Central memory CD8-positive, alpha-beta T cell (primary cell): ENCODE results near the gene DCLK2.
A peak's percentile ranks its signal among the peaks of the same experiment; 100 is the strongest.

Experiments
- ATAC-seq: fragments of 150-1000 bp; cut with Tn5 transposase; replicated peaks from 2 replicates; pipeline ENCODE4 v1.10.0; 2022; ENCODE audit warnings: mild to moderate bottlenecking, moderate FRiP score, moderate number of reproducible peaks; ENCODE audit not compliant: poor library complexity, severe bottlenecking; ENCODE audit errors: extremely low read depth
- DNase-seq, 2 donors: peaks; one replicate each; pipeline ENCODE4 v3.0.0; 2021; ENCODE audit warnings: low spot score in 2 of 2
- H3K27ac Mint-ChIP-seq: one replicate; pipeline ENCODE4 v1.8.0; 2022; ENCODE audit warnings: low read depth, mild to moderate bottlenecking, moderate library complexity, mixed read lengths
- H3K27me3 Mint-ChIP-seq: one replicate; pipeline ENCODE4 v1.8.0; 2022; ENCODE audit warnings: mixed read lengths
- H3K36me3 Mint-ChIP-seq: one replicate; pipeline ENCODE4 v1.8.0; 2022; ENCODE audit warnings: mild to moderate bottlenecking, moderate library complexity, mixed read lengths; ENCODE audit not compliant: insufficient read depth
- H3K4me1 Mint-ChIP-seq: one replicate; pipeline ENCODE4 v1.8.0; 2022; ENCODE audit warnings: mixed read lengths
- H3K4me3 Mint-ChIP-seq: one replicate; pipeline ENCODE4 v1.8.0; 2022; ENCODE audit warnings: mild to moderate bottlenecking, moderate library complexity, mixed read lengths
- H3K9me3 Mint-ChIP-seq: one replicate; pipeline ENCODE4 v1.8.0; 2022; ENCODE audit warnings: mixed read lengths

DCLK2 gene

GRCh38 chr4:150072906-150073714, 5.1 kb upstream of the DCLK2 start:
- H3K36me3 Mint-ChIP-seq, result no peaks in the 10 kb centered on the region
- H3K27ac Mint-ChIP-seq, result no peak overlapping the region
- no peak overlapping the region for H3K4me3 Mint-ChIP-seq
- no peak for DNase-seq
- no peak for ATAC-seq
- peaks cover 24% of the 10 kb centered on the region for H3K27me3 Mint-ChIP-seq
- no peaks in the 10 kb centered on the region for H3K4me1 Mint-ChIP-seq
- H3K9me3 Mint-ChIP-seq, result peaks cover 5% of the 10 kb centered on the region

- ATAC-seq, result no peak
- no peak overlapping the region for H3K4me3 Mint-ChIP-seq
Observed at GRCh38 chr4:150074064-150074463, 4.2 kb upstream of the DCLK2 start.

GRCh38 chr4:150078579-150079080, 385 bp downstream of the DCLK2 start:
- DNase-seq, result no peak
- ATAC-seq, result no peak
- H3K4me3 Mint-ChIP-seq, result peak overlapping the region; percentile 59

More at GRCh38 chr4:150074064-150074463, 4.2 kb upstream of the DCLK2 start:
- Mint-ChIP-seq H3K4me1 (no peaks in the 10 kb centered on the region), H3K27ac (no peak overlapping the region), H3K9me3 (peaks cover 5% of the 10 kb centered on the region), H3K27me3 (peaks cover 18% of the 10 kb centered on the region), H3K36me3 (no peaks in the 10 kb centered on the region)
- DNase-seq, result no peak

GRCh38 chr4:150079081-150079581, 886 bp downstream of the DCLK2 start:
- no peak for ATAC-seq

More at GRCh38 chr4:150078579-150079080, 385 bp downstream of the DCLK2 start:
- H3K27me3 Mint-ChIP-seq, result peaks cover 44% of the 10 kb centered on the region
- peaks cover 5% of the 10 kb centered on the region for H3K9me3 Mint-ChIP-seq
- no peaks in the 10 kb centered on the region for H3K4me1 Mint-ChIP-seq
- no peak overlapping the region for H3K27ac Mint-ChIP-seq
- H3K36me3 Mint-ChIP-seq, result peaks cover 2% of the 10 kb centered on the region

GRCh38 chr4:150080337-150080736, 2.1 kb downstream of the DCLK2 start:
- Mint-ChIP-seq H3K4me3 (no peak overlapping the region), H3K27me3 (peaks cover 44% of the 10 kb centered on the region), H3K36me3 (peaks cover 2% of the 10 kb centered on the region), H3K9me3 (no peaks in the 10 kb centered on the region), H3K27ac (no peak overlapping the region), H3K4me1 (no peaks in the 10 kb centered on the region)
- no peak for ATAC-seq
- no peak for DNase-seq

More at GRCh38 chr4:150079081-150079581, 886 bp downstream of the DCLK2 start:
- Mint-ChIP-seq H3K36me3 (peaks cover 2% of the 10 kb centered on the region), H3K27ac (no peak overlapping the region), H3K4me3 (peak overlapping the region; percentile 59), H3K4me1 (no peaks in the 10 kb centered on the region), H3K27me3 (peaks cover 44% of the 10 kb centered on the region), H3K9me3 (peaks cover 5% of the 10 kb centered on the region)
- no peak for DNase-seq

DNA sequence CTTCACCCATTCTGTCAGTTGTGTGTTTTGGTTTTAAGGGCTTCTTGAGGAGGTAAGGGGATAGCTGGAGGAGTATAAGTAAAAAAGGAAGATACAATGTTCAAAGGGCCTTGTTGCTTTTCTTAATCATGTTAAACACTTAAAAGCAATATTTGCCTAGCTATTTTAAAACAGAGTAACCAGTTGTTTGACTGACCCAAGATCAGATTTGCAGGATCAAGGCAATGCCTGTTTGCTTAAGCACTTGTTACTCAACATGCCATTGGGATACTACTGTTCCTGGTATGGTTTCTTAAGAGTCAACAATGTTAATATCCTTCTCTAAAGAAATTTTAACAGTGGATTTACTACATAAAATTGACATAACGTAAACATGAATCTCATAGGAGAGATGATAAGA, 2.6 kb downstream of the DCLK2 start:
- H3K9me3 Mint-ChIP-seq, result no peaks in the 10 kb centered on the region
- peaks cover 44% of the 10 kb centered on the region for H3K27me3 Mint-ChIP-seq
- ATAC-seq, result no peak
- no peak overlapping the region for H3K4me3 Mint-ChIP-seq
- no peak for DNase-seq
- no peaks in the 10 kb centered on the region for H3K4me1 Mint-ChIP-seq
- peaks cover 2% of the 10 kb centered on the region for H3K36me3 Mint-ChIP-seq
- H3K27ac Mint-ChIP-seq, result no peak overlapping the region

GRCh38 chr4:150082241-150082640, 4.0 kb downstream of the DCLK2 start:
- DNase-seq, result no peak
- ATAC-seq, result no peak
- Mint-ChIP-seq H3K27me3 (peaks cover 36% of the 10 kb centered on the region), H3K4me1 (no peaks in the 10 kb centered on the region), H3K27ac (no peak overlapping the region), H3K36me3 (peaks cover 2% of the 10 kb centered on the region), H3K4me3 (no peak overlapping the region), H3K9me3 (no peaks in the 10 kb centered on the region)

- no peak overlapping the region for H3K27ac Mint-ChIP-seq
- no peak for DNase-seq
- no peaks in the 10 kb centered on the region for H3K9me3 Mint-ChIP-seq
- no peaks in the 10 kb centered on the region for H3K4me1 Mint-ChIP-seq
- ATAC-seq, result no peak
- peaks cover 2% of the 10 kb centered on the region for H3K36me3 Mint-ChIP-seq
- H3K27me3 Mint-ChIP-seq, result peaks cover 32% of the 10 kb centered on the region
- no peak overlapping the region for H3K4me3 Mint-ChIP-seq
Observed at GRCh38 chr4:150087006-150087405, 8.8 kb downstream of the DCLK2 start.

DNA sequence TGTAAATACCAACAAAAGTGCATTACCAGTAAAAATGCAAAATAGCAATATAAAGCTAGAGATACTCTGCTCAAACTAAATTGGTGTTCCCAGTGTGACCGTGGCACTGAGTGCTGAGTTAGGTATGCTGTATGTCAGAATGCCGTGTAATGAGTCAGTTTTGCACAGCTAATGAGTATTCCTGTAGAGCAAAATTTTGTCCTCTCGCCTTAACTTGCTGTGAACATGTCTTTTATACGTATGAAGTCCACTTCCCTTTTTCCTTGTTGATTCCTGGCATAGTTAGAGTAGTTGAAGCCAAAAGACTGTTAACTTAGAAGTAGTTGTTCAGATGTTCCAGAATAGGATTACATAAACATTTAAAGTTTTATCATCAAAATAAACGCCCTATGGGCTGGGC, 11.5 kb downstream of the DCLK2 start:
- H3K9me3 Mint-ChIP-seq, result no peaks in the 10 kb centered on the region
- no peak overlapping the region for H3K4me3 Mint-ChIP-seq
- no peaks in the 10 kb centered on the region for H3K36me3 Mint-ChIP-seq
- no peaks in the 10 kb centered on the region for H3K4me1 Mint-ChIP-seq
- no peak for DNase-seq
- H3K27ac Mint-ChIP-seq, result no peak overlapping the region
- no peak for ATAC-seq
- H3K27me3 Mint-ChIP-seq, result peaks cover 23% of the 10 kb centered on the region

- Mint-ChIP-seq H3K27ac (no peak overlapping the region), H3K4me3 (no peak overlapping the region), H3K9me3 (no peaks in the 10 kb centered on the region)
Observed at GRCh38 chr4:150090836-150091235, 12.6 kb downstream of the DCLK2 start.

DNA sequence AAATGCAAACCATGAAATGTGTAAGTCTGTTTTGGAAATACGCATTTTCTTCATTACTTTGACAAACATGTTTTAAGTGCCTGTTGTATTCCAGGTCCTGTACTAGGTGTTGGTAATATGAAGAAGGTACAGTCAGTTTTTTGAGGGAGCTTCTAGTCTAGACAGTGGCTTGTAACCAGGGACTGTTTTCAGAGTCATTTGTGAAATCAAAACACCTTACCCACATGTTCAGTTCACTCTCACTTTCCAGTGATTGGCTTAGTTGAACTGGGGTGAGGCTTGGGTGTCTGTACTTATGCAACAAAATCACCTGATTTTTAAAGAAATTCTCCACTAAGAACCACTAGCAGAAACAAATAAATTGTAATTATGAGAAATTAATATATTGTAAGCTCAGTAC, 16.4 kb downstream of the DCLK2 start:
- no peak for DNase-seq
- Mint-ChIP-seq H3K36me3 (no peaks in the 10 kb centered on the region), H3K9me3 (no peaks in the 10 kb centered on the region)

More at GRCh38 chr4:150090836-150091235, 12.6 kb downstream of the DCLK2 start:
- H3K27me3 Mint-ChIP-seq, result peaks cover 23% of the 10 kb centered on the region
- ATAC-seq (no peak), DNase-seq (no peak)
- H3K36me3 Mint-ChIP-seq, result no peaks in the 10 kb centered on the region
- H3K4me1 Mint-ChIP-seq, result no peaks in the 10 kb centered on the region

DNA sequence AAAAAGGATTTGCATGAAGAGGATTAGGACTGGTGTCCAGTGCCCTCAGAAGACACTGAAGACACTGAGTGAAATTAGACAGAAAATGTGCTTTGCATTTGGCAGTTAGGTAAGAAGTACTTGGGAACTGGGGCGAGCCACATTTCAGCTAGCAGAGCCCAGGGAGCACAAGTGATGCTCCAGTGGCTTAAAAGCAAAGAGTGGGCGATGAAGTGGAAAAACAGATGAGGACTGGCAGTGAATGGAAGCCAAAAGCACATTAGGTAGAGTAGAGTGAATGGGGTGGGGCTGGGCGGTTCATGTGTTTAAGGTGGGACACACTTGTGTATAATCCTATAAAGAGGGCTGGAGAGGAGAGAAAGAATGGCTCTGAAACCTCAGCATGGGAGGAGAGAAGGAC, 18.4 kb downstream of the DCLK2 start:
- Mint-ChIP-seq H3K4me3 (no peak overlapping the region), H3K4me1 (no peaks in the 10 kb centered on the region), H3K9me3 (no peaks in the 10 kb centered on the region), H3K36me3 (no peaks in the 10 kb centered on the region), H3K27ac (no peak overlapping the region), H3K27me3 (no peaks in the 10 kb centered on the region)
- no peak for DNase-seq
- no peak for ATAC-seq

More for the DNA sequence above, 16.4 kb downstream of the DCLK2 start:
- Mint-ChIP-seq H3K4me1 (no peaks in the 10 kb centered on the region), H3K4me3 (no peak overlapping the region), H3K27me3 (peaks cover 11% of the 10 kb centered on the region), H3K27ac (no peak overlapping the region)
- ATAC-seq, result no peak

- ATAC-seq, result no peak
- peaks cover 11% of the 10 kb centered on the region for H3K27me3 Mint-ChIP-seq
- no peak for DNase-seq
- H3K27ac Mint-ChIP-seq, result no peak overlapping the region
- no peaks in the 10 kb centered on the region for H3K4me1 Mint-ChIP-seq
- no peaks in the 10 kb centered on the region for H3K36me3 Mint-ChIP-seq
- H3K4me3 Mint-ChIP-seq, result no peak overlapping the region
- no peaks in the 10 kb centered on the region for H3K9me3 Mint-ChIP-seq
Observed at GRCh38 chr4:150098214-150098613, 20.0 kb downstream of the DCLK2 start.
